Adrenal gland (tissue), 12 donors: ENCODE measurements around the gene PAQR7. TPM values are rescaled to one million over a fixed set of nuclear protein-coding genes. Genes with fewer than 3 reads are reported as not detected.
A peak's percentile ranks its signal among the peaks of the same experiment; 100 is the strongest.

ENCODE experiments used
- DNase-seq, 7 donors: peaks; one replicate each; pipeline ENCODE4 v3.0.0-alpha.2; 2019 to 2020
- H3K27ac ChIP-seq, 5 donors: fragments of 200-600 bp; sonication (generic) in 4 of 5; 1 replicate in 3 of 5; 2 replicates in 2 of 5; pipeline versions ENCODE4 v1.5.1 to v1.8.0; 2016 to 2020; ENCODE audit warnings: mild to moderate bottlenecking in 1 of 5
- H3K27me3 ChIP-seq: fragments of 200-600 bp; 2 replicates; pipeline ENCODE4 v1.8.0; 2021
- H3K36me3 ChIP-seq, 2 donors: fragments of 200-600 bp; replicated peaks in 1 of 2; 1 replicate in 1 of 2; 2 replicates in 1 of 2; pipeline versions ENCODE4 v1.5.1 to v1.8.0; 2018 to 2022
- H3K4me1 ChIP-seq, 2 donors: fragments of 200-600 bp; replicated peaks in 1 of 2; 1 replicate in 1 of 2; 2 replicates in 1 of 2; pipeline versions ENCODE4 v1.5.1 to v1.8.0; 2018 to 2021
- H3K4me3 ChIP-seq, 4 donors: fragments of 200-600 bp; sonication (generic) in 3 of 4; one replicate each; pipeline ENCODE4 v1.5.1; 2016 to 2018
- H3K9me3 ChIP-seq, 3 donors: fragments of 200-600 bp; sonication (generic) in 1 of 3; replicated peaks in 1 of 3; 1 replicate in 2 of 3; 2 replicates in 1 of 3; pipeline versions ENCODE4 v1.5.1 to v1.8.0; 2016 to 2021
- CTCF ChIP-seq, 6 experiments: fragments of 450-650 bp in 4 of 6; fragments of 200-600 bp in 2 of 6; sonication (generic) in 1 of 6; IDR thresholded peaks; 1 replicate in 5 of 6; 2 replicates in 1 of 6; pipeline versions ENCODE4 v1.5.1 to v1.8.0; 2016 to 2021; ENCODE audit warnings: antibody characterized with exemption in 6 of 6, mild to moderate bottlenecking in 2 of 6, moderate library complexity in 1 of 6
- POLR2A ChIP-seq, 2 donors: fragments of 450-650 bp; IDR thresholded peaks; one replicate each; pipeline ENCODE4 v1.6.1; 2017; ENCODE audit warnings: antibody characterized with exemption in 2 of 2, mild to moderate bottlenecking in 2 of 2, moderate library complexity in 1 of 2
- WGBS, 4 donors: extraction: QIAGEN DNeasy Blood & Tissue Kit in 2 of 4; methylation state at CpG; one replicate each; pipeline versions ENCODE4 v1.1.5 to v1.1.7; 2013 to 2017; 5-methylcytosine and 5-hydroxymethylcytosine counted together
- intact Hi-C, 2 donors: fragments of 100-400 bp; cut with DNase I; formaldehyde crosslinking; loops; one replicate each; pipeline versions ENCODE4 v1.14.1 to v1.15.0; 2022 to 2023
- polyA plus RNA-seq, 3 donors: library from polyadenylated mRNA; stranded (reverse); fragments of 200-250 nt in 2 of 3; fragments of 350-450 nt in 1 of 3; fragmentation: Illumina TruSeq in 1 of 3; extraction: RNeasy Lipid Tissue Mini Kit (QIAGEN cat#74804) in 1 of 3; gene quantifications; one replicate each; pipeline ENCODE4 v1.2.3, GENCODE V29; 2013 to 2014
- total RNA-seq, 9 donors: library from RNA; depleted of rRNA in 4 of 9; stranded (reverse); fragments of >200 nt in 4 of 9; fragments of 120-200 nt in 1 of 9; fragmentation: NEBNext Ultra II Directional in 1 of 9; extraction: Animal tissue kit (Norgen Biotek cat#: 25700) in 1 of 9; gene quantifications; one replicate each; pipeline versions ENCODE4 v1.1.0 to v1.2.4, GENCODE V29; 2013 to 2023
- donor health status: healthy with polysubstance abuse.
- donor health status: Bipolar disorder and iron deficiency.
- donor health status: DM: yes; HTN: yes; CAD: no.
- donor health status: DM: no; HTN: no; CAD: no.
- donor health status: DM: no; HTN: no; CAD: no.
- donor health status: DM: yes; HTN: yes; CAD: no.

Gene PAQR7
- total and polyA plus RNA-seq, 12 donors = 19.9 to 71.8 (median 34.0) TPM

DNA sequence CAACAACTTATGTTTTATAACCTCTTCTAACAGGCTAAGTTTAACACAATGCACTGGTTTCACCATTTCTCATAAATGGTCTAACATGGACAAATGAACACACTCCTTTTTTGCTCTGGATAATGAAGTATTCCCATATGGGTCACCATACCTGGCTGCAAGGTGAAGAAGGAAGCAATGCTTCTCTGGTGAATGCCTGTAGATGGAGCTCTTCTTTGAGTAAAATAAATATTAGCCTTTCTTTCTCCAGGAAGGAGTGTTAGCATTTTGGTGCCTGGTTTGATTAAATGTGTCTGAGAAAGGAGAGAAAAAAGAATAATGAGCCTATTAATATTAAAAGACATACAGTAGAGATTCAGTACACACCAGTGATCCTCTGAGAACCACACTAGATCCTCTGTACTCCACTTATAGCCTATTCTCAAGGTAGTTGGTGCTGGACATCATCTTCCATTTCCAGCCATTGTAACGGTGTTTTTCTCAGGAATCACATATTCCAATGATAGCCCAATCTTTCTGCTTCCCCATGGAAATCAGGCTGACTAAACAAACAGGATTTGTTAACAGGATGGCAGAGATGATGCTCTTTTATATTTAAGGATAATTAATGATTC is 38.1 kb downstream of the PAQR7 start:
- H3K36me3 ChIP-seq = peaks cover 0 to 18% of the 10 kb centered on the region in 2 donors
- H3K27me3 ChIP-seq = no peaks in the 10 kb centered on the region
- TF ChIP-seq CTCF (IDR thresholded peaks at IDR 0.05) (peak in 4 of 6 experiments; percentile 8 to 21 (median 20)), POLR2A (IDR thresholded peaks at IDR 0.05) (no peak)
- peaks cover 18 to 41% of the 10 kb centered on the region in 2 donors for H3K4me1 ChIP-seq
- 88 to 94% (median 90%) methylated on average over 1 of the region's 1 CpG for WGBS, 4 donors
- no peak for DNase-seq
- no peak overlapping the region for H3K4me3 ChIP-seq
- no peaks in the 10 kb centered on the region for H3K9me3 ChIP-seq
- intact Hi-C loops = no loop called here
- no peak overlapping the region for H3K27ac ChIP-seq

GRCh38 chr1:25836695-25837094 is 38.8 kb downstream of the PAQR7 start:
- H3K9me3 ChIP-seq = no peaks in the 10 kb centered on the region
- intact Hi-C loops = no loop called here

GRCh38 chr1:25834894-25835293 is 40.6 kb downstream of the PAQR7 start:
- TF ChIP-seq POLR2A (IDR thresholded peaks at IDR 0.05) (no peak), CTCF (IDR thresholded peaks at IDR 0.05) (no peak)
- 26 to 42% (median 38%) methylated on average over 3 of the region's 3 CpGs for WGBS, 4 donors
- intact Hi-C loops = no loop called here
- Histone ChIP-seq H3K4me3 (no peak overlapping the region), H3K4me1 (peaks cover 42 to 64% of the 10 kb centered on the region in 2 donors), H3K36me3 (peaks cover 0 to 43% of the 10 kb centered on the region in 2 donors), H3K27ac (peak overlapping the region; percentile 38 to 85 (median 60)), H3K27me3 (no peaks in the 10 kb centered on the region), H3K9me3 (no peaks in the 10 kb centered on the region)
- peak; percentile 49 to 92 (median 83) for DNase-seq

More at GRCh38 chr1:25836695-25837094, 38.8 kb downstream of the PAQR7 start:
- H3K27ac ChIP-seq = no peak overlapping the region
- no peaks in the 10 kb centered on the region for H3K27me3 ChIP-seq
- no peak for DNase-seq
- peaks cover 24 to 47% of the 10 kb centered on the region in 2 donors for H3K4me1 ChIP-seq
- no peak overlapping the region for H3K4me3 ChIP-seq
- TF ChIP-seq CTCF (IDR thresholded peaks at IDR 0.05) = no peak
- no peak for TF ChIP-seq POLR2A (IDR thresholded peaks at IDR 0.05)
- H3K36me3 ChIP-seq = peaks cover 0 to 25% of the 10 kb centered on the region in 2 donors
- 62 to 67% (median 63%) methylated on average over 3 of the region's 3 CpGs for WGBS, 4 donors

DNA sequence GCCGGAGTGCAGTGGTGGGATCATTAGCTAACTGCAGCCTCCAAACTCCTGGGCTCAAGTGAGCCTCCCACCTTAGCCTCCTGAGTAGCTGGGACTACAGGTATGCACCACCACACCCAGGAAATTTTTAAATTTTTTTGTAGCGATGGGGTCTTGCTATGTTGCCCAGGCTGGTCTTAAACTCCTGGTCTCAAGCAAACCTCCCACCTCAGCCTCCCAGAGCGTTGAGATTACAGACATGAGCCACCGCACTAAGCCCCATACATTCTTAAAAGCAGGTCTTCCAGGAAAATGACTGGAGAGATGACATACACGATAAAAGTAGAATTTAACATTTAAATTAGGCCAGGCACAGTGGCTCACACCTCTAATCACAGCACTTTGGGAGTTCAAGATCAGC is 42.4 kb downstream of the PAQR7 start:
- Histone ChIP-seq H3K4me1 (peaks cover 58 to 82% of the 10 kb centered on the region in 2 donors), H3K27me3 (no peaks in the 10 kb centered on the region), H3K9me3 (no peaks in the 10 kb centered on the region), H3K27ac (peak overlapping the region in 2 of 5 donors; percentile 1 to 85), H3K4me3 (no peak overlapping the region), H3K36me3 (peaks cover 0 to 56% of the 10 kb centered on the region in 2 donors)
- no peak for DNase-seq
- 92 to 99% (median 95%) methylated on average over 5 of the region's 5 CpGs for WGBS, 4 donors
- intact Hi-C loops = no loop called here
- TF ChIP-seq CTCF (IDR thresholded peaks at IDR 0.05) (no peak), POLR2A (IDR thresholded peaks at IDR 0.05) (no peak)
